ENCODE measurements around the gene PRR36. TPM values are rescaled to one million over a fixed set of nuclear protein-coding genes. Genes with fewer than 3 reads are reported as not detected.

The PRR36 gene
- total RNA-seq, 2 donors from 2014 or later: 0.22 to 0.37 TPM

GRCh38 chr19:7881910-7882309 lies 7.7 kb upstream of the PRR36 start:
- Histone ChIP-seq H3K9me3 (no peaks in the 10 kb centered on the region), H3K4me3 (no peak overlapping the region), H3K27ac (no peak overlapping the region), H3K4me1 (no peaks in the 10 kb centered on the region), H3K36me3 (no peaks in the 10 kb centered on the region), H3K27me3 (no peaks in the 10 kb centered on the region), H3K9ac (ENCODE audit: low read depth in 2 of 2, low read length in 2 of 2) (no peak overlapping the region)
- no peak for TF ChIP-seq CTCF (IDR thresholded peaks at IDR 0.05)
- intact Hi-C loops (cut with DNase I): no loop called here
- no peak for DNase-seq

GRCh38 chr19:7879836-7880235 lies 5.6 kb upstream of the PRR36 start:
- no peaks in the 10 kb centered on the region for H3K4me1 ChIP-seq
- H3K27ac ChIP-seq: no peak overlapping the region
- no peaks in the 10 kb centered on the region for H3K9me3 ChIP-seq
- H3K4me3 ChIP-seq: no peak overlapping the region
- no peak overlapping the region for H3K9ac ChIP-seq (ENCODE audit: low read depth in 2 of 2, low read length in 2 of 2)
- no peaks in the 10 kb centered on the region for H3K36me3 ChIP-seq
- intact Hi-C loops (cut with DNase I): no loop called here
- H3K27me3 ChIP-seq: peaks cover 7% of the 10 kb centered on the region
- no peak for DNase-seq
- TF ChIP-seq CTCF (IDR thresholded peaks at IDR 0.05): no peak

GRCh38 chr19:7879111-7879807 lies 5.1 kb upstream of the PRR36 start:
- Histone ChIP-seq H3K9me3 (no peaks in the 10 kb centered on the region), H3K9ac (ENCODE audit: low read depth in 2 of 2, low read length in 2 of 2) (no peak overlapping the region), H3K4me3 (no peak overlapping the region), H3K27me3 (peaks cover 13% of the 10 kb centered on the region), H3K36me3 (no peaks in the 10 kb centered on the region), H3K27ac (no peak overlapping the region), H3K4me1 (no peaks in the 10 kb centered on the region)
- intact Hi-C loops (cut with DNase I): no loop called here
- no peak for TF ChIP-seq CTCF (IDR thresholded peaks at IDR 0.05)
- no peak for DNase-seq

- no peak overlapping the region for H3K27ac ChIP-seq
- DNase-seq: no peak
- TF ChIP-seq CTCF (IDR thresholded peaks at IDR 0.05): no peak
- intact Hi-C loops (cut with DNase I): no loop called here
- peaks cover 28% of the 10 kb centered on the region for H3K27me3 ChIP-seq
- no peak overlapping the region for H3K9ac ChIP-seq (ENCODE audit: low read depth in 2 of 2, low read length in 2 of 2)
- no peaks in the 10 kb centered on the region for H3K4me1 ChIP-seq
- no peaks in the 10 kb centered on the region for H3K9me3 ChIP-seq
- no peak overlapping the region for H3K4me3 ChIP-seq
- H3K36me3 ChIP-seq: no peaks in the 10 kb centered on the region
Measured at GRCh38 chr19:7877249-7877836, 3.2 kb upstream of the PRR36 start.

- Histone ChIP-seq H3K9me3 (no peaks in the 10 kb centered on the region), H3K4me1 (no peaks in the 10 kb centered on the region), H3K27me3 (peaks cover 28% of the 10 kb centered on the region), H3K36me3 (no peaks in the 10 kb centered on the region), H3K9ac (ENCODE audit: low read depth in 2 of 2, low read length in 2 of 2) (no peak overlapping the region), H3K27ac (no peak overlapping the region), H3K4me3 (no peak overlapping the region)
- intact Hi-C loops (cut with DNase I): no loop called here
- no peak for TF ChIP-seq CTCF (IDR thresholded peaks at IDR 0.05)
- no peak for DNase-seq
Measured at GRCh38 chr19:7874897-7875273, 695 bp upstream of the PRR36 start.

Data from colonic mucosa (tissue), 4 donors.